ENCODE measurements around the gene DGKB.

DNA sequence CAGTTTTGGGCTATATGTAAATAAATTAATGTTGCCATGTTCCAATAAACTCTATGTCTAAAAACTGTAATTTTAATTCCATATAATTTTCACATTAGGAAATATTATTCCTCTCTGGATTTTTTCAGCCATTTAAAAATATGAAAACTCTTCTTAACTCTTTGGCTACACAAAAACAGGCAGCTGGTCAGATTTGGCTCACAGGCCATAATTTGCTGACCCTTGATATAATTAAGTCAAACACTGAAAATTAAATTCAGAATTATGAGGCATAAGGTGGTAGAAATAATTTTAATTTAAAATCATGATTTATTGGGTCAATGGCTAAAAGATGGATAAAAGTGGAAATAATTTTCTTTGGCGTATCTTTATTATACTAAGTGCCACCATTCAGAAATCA is 746.1 kb downstream of the DGKB start:
- TF ChIP-seq, protein P1, sequence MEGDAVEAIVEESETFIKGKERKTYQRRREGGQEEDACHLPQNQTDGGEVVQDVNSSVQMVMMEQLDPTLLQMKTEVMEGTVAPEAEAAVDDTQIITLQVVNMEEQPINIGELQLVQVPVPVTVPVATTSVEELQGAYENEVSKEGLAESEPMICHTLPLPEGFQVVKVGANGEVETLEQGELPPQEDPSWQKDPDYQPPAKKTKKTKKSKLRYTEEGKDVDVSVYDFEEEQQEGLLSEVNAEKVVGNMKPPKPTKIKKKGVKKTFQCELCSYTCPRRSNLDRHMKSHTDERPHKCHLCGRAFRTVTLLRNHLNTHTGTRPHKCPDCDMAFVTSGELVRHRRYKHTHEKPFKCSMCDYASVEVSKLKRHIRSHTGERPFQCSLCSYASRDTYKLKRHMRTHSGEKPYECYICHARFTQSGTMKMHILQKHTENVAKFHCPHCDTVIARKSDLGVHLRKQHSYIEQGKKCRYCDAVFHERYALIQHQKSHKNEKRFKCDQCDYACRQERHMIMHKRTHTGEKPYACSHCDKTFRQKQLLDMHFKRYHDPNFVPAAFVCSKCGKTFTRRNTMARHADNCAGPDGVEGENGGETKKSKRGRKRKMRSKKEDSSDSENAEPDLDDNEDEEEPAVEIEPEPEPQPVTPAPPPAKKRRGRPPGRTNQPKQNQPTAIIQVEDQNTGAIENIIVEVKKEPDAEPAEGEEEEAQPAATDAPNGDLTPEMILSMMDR (IDR thresholded peaks at IDR 0.05) = no peak
- no peak for TF ChIP-seq EP300 (IDR thresholded peaks at IDR 0.05)

Data from sigmoid colon (tissue), 4 donors.